KOPT-K1 (cell line): Measurements from ENCODE around the gene NWD2.

Source experiments
- H3K27ac ChIP-seq: fragments of 200-600 bp; sonication (generic); 2 replicates; pipeline ENCODE4 v1.5.1; 2016; ENCODE audit warnings: antibody characterized with exemption, mild to moderate bottlenecking, low read depth, low read length; ENCODE audit not compliant: poor library complexity, severe bottlenecking
- H3K36me3 ChIP-seq: fragments of 200-600 bp; sonication (generic); 2 replicates; pipeline ENCODE4 v1.5.1; 2017; ENCODE audit warnings: antibody characterized with exemption, mild to moderate bottlenecking, low read length, moderate library complexity; ENCODE audit not compliant: insufficient read depth
- H3K9me3 ChIP-seq: fragments of 200-600 bp; sonication (generic); 2 replicates; pipeline ENCODE4 v1.5.1; 2017; ENCODE audit warnings: antibody characterized with exemption, low read length, mild to moderate bottlenecking; ENCODE audit not compliant: insufficient read depth, poor library complexity, severe bottlenecking

Gene NWD2

DNA sequence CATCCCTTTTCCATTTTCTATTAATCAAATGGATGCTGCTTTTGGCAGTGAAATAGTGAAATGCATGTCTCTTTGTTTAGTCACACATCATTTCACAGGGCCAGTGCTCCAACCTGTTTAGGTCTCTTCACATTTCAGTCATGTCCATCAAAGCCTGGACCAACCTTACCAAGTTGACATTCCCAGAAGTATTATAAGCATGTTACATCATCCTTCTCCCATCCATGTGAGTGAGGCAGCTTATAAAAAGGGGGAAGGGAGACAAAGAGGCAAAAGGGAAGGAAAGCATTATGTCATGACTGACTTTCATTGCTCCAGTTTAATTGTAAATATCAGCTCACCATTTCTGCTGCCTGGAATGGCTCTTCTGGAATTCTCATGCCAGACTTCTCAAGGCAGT lies 94.4 kb downstream of the NWD2 start:
- Histone ChIP-seq H3K36me3 (no peaks in the 10 kb centered on the region), H3K27ac (no peak overlapping the region), H3K9me3 (no peaks in the 10 kb centered on the region)

DNA sequence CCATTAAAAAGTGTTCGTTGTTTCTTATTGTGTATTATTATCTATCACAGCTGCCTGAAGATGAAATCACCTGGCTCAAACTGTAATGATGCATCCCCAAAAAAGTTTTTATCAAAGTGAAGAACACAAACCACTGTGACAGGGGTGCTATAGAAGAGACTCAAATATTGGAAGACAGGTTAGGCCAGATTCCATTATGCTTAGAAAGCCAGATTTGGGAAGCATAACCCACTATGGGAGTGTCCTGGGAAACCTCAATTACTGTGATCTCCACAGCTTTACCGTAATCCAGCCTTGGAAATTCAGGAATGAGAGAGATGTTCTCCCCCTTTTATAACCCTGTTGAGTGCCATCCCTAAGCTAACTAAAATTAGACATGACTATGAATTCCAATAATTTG lies 114.2 kb downstream of the NWD2 start:
- Histone ChIP-seq H3K36me3 (no peaks in the 10 kb centered on the region), H3K9me3 (no peaks in the 10 kb centered on the region), H3K27ac (no peak overlapping the region)

DNA sequence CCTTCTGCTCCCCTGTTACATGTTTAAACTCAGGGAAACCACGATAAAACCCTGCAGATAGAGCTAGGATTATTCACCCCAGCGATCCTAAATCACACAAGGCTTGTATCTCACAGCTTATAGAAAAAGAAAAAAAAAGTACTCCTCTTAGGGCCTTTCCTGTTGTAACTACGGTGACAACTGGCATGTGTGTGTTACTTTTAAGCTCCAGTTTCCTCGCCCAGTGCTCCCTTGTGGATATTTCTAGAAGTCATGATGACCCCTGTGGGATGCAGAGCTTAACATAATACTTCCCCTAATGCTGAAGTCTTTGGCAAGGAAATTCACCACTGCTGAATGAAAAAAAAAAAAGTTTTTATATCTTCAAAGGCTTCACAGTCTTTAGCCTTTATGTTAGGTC lies 114.7 kb downstream of the NWD2 start:
- Histone ChIP-seq H3K27ac (no peak overlapping the region), H3K9me3 (no peaks in the 10 kb centered on the region), H3K36me3 (no peaks in the 10 kb centered on the region)

DNA sequence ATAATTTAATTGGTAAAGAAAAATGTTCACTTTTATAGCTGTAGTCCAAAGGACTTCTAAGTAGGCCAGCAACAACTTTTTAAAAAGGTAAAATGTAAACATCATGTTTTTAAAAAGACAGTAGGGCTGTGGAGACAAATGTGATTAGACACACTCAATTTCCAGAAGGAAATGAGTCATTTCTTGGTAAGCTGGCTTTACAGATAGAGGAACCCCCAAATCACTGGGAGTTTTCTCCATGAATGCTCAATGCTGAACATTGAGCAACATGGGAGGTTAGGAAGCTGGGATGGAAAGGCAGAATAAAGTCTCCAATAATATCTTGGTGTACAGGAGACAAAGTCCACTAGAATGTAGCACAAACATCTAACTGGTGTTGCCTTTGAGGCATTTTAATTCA lies 121.3 kb downstream of the NWD2 start:
- H3K9me3 ChIP-seq = no peaks in the 10 kb centered on the region
- no peaks in the 10 kb centered on the region for H3K36me3 ChIP-seq
- no peak overlapping the region for H3K27ac ChIP-seq

DNA sequence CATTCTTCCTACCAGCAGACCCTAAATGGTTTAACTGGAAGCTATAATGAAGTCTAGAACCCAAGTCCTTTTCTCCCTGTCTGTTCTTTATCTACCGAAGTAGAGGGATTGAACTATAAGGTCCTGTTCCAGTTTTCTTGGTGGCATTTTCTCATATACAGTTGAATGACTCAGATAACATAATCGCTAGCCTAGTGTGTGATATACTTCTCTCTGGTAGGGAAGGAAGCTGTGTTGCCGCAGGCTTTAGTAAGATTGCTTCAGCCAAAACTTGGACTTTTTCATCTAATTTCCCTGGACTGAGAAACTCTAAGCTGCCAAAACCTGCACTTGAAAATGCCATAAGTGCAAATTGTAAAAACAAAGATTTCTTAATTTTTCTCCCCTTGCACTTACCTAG lies 123.4 kb downstream of the NWD2 start:
- Histone ChIP-seq H3K9me3 (no peaks in the 10 kb centered on the region), H3K27ac (no peak overlapping the region), H3K36me3 (no peaks in the 10 kb centered on the region)

DNA sequence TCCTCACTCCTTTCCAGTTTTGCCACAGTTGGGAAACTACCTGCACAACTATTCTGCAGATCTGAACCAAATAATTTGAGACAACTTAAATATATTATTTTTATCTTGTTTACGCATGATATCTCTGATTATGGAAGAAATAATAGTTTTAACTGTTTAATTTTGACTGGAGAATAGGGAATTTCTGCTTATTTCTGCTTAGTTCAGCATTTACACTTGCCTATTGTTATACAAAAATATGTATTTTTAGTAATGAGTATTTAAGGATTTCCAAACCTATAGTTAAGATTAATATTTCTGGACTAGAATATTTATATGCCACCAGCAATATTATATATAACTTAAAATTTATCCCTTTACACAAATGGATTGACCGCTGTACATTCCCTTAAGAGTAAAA lies 125.5 kb downstream of the NWD2 start:
- H3K27ac ChIP-seq = no peak overlapping the region
- no peaks in the 10 kb centered on the region for H3K9me3 ChIP-seq

DNA sequence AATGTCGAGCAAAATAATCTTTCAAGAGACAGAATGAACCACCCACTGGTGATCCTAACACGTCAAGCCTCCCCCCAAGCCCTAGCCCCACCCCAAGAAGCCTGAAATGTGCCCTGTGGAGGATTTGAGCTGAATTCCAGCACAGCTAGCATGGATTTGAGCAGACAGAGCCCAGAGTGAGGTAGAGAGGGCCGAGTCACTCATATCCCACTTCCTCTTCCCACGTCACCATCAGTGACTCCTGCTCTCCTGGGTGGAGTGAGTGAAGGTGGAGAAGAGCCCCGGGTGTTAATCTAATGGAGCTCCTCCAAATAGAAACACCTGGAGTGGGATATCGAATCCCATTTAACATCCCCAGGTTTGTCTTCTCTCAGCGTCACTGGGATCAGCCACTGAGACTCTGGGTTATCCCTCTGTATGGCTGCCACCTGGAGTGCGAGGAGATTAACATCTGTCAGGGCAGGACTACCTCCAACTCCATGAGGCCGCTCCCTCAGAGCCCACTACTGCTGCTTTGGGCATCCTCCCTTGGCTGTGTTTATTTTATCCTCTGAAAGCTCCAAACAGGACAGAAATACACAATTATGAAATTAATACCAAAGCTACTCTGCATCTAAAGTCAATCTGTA lies 136.6 kb downstream of the NWD2 start:
- no peaks in the 10 kb centered on the region for H3K36me3 ChIP-seq
- no peaks in the 10 kb centered on the region for H3K9me3 ChIP-seq

More for the DNA sequence above, 125.5 kb downstream of the NWD2 start:
- H3K36me3 ChIP-seq = no peaks in the 10 kb centered on the region

DNA sequence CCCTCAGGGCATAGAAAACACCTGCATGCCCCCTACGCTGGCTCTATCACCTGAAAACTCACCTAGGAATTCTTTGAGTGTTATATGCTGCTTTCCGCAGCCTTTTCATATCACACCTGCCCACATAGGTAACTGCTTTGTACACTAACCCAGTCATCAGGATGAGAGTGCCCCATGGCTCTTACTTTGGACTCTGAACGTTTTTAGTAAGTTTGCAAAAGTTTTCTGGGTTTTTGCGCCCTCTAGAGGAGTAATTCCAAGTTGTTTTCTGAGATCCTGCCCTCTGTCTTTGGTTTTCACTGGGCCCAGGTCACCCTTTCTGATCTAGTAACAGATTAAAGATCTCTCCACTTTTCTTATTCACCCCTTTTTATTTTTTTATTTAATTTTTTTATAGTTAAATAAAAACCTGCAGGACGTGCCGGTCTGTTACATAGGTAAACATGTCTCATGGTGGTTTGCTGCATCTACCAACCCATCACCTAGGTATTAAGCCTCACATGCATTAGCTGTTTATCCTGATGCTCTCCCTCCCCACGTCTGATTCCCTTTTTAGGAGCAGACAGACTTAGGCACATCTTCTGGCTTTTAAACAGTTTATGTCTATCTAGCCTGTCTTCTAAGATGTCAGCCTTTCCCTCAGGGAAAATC lies 139.2 kb downstream of the NWD2 start:
- no peaks in the 10 kb centered on the region for H3K9me3 ChIP-seq
- no peaks in the 10 kb centered on the region for H3K36me3 ChIP-seq
- H3K27ac ChIP-seq = no peak overlapping the region

More for the DNA sequence above, 136.6 kb downstream of the NWD2 start:
- no peak overlapping the region for H3K27ac ChIP-seq

DNA sequence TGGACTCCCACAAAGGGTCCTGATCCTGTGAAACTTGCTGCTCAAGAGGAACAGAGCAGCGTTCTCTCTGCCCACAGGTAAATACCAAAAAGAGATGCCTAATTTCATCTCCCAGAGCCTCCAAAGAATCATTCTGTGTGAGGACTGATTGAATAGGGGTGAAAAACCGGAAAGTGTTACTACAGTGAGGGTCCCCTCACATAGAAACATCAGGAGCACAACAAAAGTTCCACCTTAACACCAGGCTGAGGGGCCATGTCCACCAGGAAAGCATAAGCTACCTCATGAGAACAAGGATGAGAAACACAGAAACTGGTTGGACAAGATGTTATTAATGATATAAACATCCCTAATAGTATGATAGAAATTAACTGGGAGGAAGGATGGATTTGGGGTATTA lies 140.9 kb downstream of the NWD2 start:
- H3K9me3 ChIP-seq = no peaks in the 10 kb centered on the region
- H3K27ac ChIP-seq = no peak overlapping the region
- H3K36me3 ChIP-seq = no peaks in the 10 kb centered on the region

DNA sequence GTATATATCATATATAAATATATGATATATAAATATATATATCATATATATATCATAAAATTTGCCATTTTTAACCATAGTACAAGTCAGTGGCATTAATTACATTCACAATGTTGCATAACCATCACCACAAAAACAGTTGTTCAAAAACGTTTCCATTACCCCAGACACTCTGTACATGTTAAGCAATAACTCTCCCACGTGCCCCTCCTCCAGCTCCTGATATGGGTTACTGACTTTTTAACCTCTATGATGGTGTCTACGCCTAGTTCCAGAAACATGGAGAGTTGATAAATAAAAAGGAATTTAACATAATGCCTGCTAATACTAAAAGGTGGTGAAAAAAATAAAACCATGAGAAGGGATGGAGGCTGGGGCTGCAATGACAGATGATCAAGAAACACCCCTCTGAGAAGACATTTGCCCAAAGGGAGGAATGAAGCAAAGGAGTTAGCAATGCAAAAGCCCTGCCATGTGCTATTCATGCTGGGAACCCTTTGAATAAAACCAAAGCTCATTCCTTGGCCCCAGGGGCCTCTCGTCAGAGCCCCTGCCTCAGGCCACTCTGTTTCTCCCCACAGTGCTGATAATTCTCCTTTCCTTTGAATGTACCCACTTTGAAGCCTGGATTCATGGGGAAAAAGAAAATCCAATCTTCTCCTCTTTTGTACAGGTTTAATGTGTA lies 144.3 kb downstream of the NWD2 start:
- Histone ChIP-seq H3K9me3 (no peaks in the 10 kb centered on the region), H3K36me3 (no peaks in the 10 kb centered on the region)

DNA sequence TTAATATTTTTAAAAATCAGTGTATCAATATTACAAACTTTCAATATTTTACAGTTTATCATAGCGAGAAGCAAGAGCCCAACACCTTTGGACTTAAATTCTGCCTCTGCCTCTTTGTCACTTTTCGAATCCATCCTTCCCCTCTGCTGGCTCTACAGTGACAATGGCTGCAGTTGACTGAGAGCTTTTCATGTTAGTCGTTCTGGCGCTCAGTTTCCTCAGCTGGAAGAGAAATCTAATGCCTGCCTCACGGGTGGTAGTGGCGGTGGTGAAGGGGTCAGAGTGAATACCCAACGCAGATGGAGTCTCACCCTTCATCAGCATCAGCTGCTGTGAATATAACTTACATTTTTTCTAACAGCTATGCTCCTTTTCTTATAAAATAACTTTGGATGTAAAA lies 144.8 kb downstream of the NWD2 start:
- no peak overlapping the region for H3K27ac ChIP-seq
- H3K36me3 ChIP-seq = no peaks in the 10 kb centered on the region
- H3K9me3 ChIP-seq = no peaks in the 10 kb centered on the region

More for the DNA sequence above, 144.3 kb downstream of the NWD2 start:
- H3K27ac ChIP-seq = no peak overlapping the region

DNA sequence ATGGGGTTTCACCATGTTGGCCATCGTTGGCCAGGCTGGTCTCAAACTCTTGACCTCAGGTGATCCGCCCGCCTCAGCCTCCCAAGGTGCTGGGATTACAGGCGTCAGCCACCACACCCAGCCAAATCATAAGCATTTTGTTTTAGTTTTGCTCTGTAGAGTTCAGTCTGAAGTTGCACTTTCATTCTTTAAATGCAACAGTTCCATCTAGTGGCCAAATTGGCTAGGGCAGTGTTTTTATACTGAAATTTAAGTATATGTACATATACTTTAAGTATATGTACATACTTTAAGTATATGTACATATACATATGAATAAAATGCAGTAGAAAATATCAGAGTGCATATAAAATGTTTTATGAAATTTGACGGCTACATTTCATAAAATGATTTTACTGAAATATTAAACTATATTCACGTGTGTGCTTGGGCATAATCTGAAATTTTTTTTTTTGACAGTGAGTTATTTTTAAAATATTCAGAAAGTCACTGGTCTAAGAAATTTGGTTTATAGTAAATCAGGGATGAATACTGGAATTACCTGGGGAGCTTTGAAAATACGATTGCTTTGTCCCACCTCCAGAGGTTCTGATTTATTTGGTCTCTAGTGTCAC lies 145.5 kb downstream of the NWD2 start:
- Histone ChIP-seq H3K36me3 (no peaks in the 10 kb centered on the region), H3K27ac (no peak overlapping the region), H3K9me3 (no peaks in the 10 kb centered on the region)

DNA sequence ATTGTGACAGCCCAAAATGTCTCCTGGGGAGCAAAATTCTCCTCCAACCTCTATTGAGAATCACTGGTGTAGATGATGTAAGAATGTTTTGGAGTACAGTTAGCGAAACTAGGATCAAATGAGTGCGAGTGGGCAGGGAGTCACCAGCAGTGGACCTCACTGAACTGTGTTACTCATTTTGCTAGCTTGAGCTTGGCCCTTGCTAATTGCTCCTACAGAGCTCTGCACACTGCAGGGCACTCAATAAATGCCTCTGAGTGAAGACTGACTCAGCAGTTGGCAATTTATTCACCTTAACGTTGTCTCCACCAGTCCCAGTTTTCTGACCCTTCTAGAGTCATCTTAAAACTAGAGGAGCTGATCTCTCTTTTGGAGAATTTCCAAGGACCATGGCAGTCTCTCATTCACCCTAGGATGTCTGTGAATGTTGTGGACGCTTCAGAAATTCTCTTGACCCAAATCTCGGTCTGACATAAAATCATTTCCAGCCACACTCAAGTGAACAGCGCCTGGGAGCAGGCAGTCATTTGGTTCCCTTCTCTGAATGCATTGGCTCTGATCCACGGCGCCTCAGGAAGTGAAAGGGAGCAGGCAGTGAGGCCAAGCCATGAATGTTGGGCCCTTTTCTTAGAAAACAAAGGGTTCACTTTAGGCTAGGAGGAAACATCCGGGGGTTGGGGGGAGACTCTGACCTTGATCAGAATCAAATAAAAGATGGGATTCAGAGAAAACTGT lies 148.1 kb downstream of the NWD2 start:
- H3K9me3 ChIP-seq = no peaks in the 10 kb centered on the region
- H3K36me3 ChIP-seq = no peaks in the 10 kb centered on the region
- H3K27ac ChIP-seq = no peak overlapping the region

DNA sequence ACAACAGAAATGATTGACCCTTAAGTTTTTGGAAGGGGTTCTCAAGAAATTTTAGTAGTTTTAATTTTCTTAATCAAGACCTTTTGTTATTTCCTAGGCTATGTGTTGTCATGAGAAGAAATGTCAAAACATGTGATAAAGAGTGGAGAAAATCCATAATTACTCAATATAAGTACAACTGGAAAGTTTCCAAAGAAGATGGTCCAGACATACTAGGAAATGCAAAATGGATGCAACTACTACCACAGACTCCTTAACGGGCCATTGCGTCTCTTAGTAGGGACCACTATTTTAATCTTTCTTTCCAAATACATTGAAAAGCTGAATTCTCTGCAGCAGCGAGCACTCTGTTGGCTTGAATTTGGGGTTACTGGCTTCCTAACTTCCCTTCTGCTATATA lies 148.8 kb downstream of the NWD2 start:
- Histone ChIP-seq H3K9me3 (no peaks in the 10 kb centered on the region), H3K27ac (no peak overlapping the region), H3K36me3 (no peaks in the 10 kb centered on the region)

DNA sequence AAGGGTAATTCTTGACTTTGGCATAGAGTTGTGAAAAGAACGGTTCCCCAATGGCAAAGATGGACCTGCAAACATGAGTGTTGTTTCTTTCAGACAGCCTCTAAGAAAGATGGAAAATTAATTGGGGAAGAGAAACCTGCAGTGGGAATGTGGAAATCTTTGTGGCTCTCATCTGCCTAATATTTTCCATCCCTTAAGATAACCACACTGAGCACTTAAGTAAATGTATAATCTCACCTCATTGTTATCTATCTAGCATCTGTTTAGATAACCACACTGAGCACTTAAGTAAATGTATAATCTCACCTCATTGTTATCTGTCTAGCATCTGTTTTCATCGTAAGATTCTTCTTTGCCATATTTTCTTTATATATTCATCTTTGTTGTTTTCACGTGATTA lies 149.3 kb downstream of the NWD2 start:
- H3K9me3 ChIP-seq = no peaks in the 10 kb centered on the region
- H3K27ac ChIP-seq = no peak overlapping the region

More for the DNA sequence above, 149.3 kb downstream of the NWD2 start:
- H3K36me3 ChIP-seq = no peaks in the 10 kb centered on the region
